NAMALWA (cell line): ENCODE results near the gene CACNA2D1.

ENCODE experiments used
- DNase-seq: peaks from one replicate; pipeline ENCODE4 v3.0.0-alpha.2; 2015; ENCODE audit warnings: low spot score

The CACNA2D1 gene

GRCh38 chr7:82230811-82231581, 212.6 kb downstream of the CACNA2D1 start:
- no peak for DNase-seq

- DNase-seq: no peak
These were observed 214.4 kb downstream of the CACNA2D1 start for GRCh38 chr7:82229164-82229563.

GRCh38 chr7:82226191-82226590, 217.4 kb downstream of the CACNA2D1 start:
- DNase-seq: no peak

GRCh38 chr7:82224529-82224928, 219.0 kb downstream of the CACNA2D1 start:
- no peak for DNase-seq

GRCh38 chr7:82223580-82223979, 220.0 kb downstream of the CACNA2D1 start:
- DNase-seq: no peak

GRCh38 chr7:82221152-82221674, 222.4 kb downstream of the CACNA2D1 start:
- no peak for DNase-seq

- no peak for DNase-seq
These were observed 231.1 kb downstream of the CACNA2D1 start for GRCh38 chr7:82212466-82212865.

GRCh38 chr7:82211333-82211732, 232.2 kb downstream of the CACNA2D1 start:
- DNase-seq: no peak

GRCh38 chr7:82210416-82211184, 233.0 kb downstream of the CACNA2D1 start:
- DNase-seq: no peak

- no peak for DNase-seq
These were observed 234.3 kb downstream of the CACNA2D1 start for GRCh38 chr7:82209179-82209747.

- DNase-seq: no peak
These were observed 238.9 kb downstream of the CACNA2D1 start for GRCh38 chr7:82204694-82205093.

- no peak for DNase-seq
These were observed 240.6 kb downstream of the CACNA2D1 start for GRCh38 chr7:82202965-82203364.

- DNase-seq: no peak
These were observed 241.5 kb downstream of the CACNA2D1 start for GRCh38 chr7:82202107-82202506.

GRCh38 chr7:82200601-82201000, 243.0 kb downstream of the CACNA2D1 start:
- no peak for DNase-seq

GRCh38 chr7:82194016-82194643, 249.4 kb downstream of the CACNA2D1 start:
- no peak for DNase-seq

- no peak for DNase-seq
These were observed 254.9 kb downstream of the CACNA2D1 start for GRCh38 chr7:82188636-82189035.

GRCh38 chr7:82185443-82185842, 258.1 kb downstream of the CACNA2D1 start:
- DNase-seq: no peak

- DNase-seq: no peak
These were observed 259.9 kb downstream of the CACNA2D1 start for GRCh38 chr7:82183634-82184033.

GRCh38 chr7:82179311-82179710, 264.3 kb downstream of the CACNA2D1 start:
- no peak for DNase-seq

GRCh38 chr7:82175319-82175718, 268.3 kb downstream of the CACNA2D1 start:
- no peak for DNase-seq

- DNase-seq: no peak
These were observed 270.1 kb downstream of the CACNA2D1 start for GRCh38 chr7:82173400-82174021.

- no peak for DNase-seq
These were observed 270.7 kb downstream of the CACNA2D1 start for GRCh38 chr7:82172881-82173280.
